Stimulated activated CD4-positive, alpha-beta T cell treated with anti-CD3 and anti-CD28 coated beads, Interleukin-2, amount 100 ng/mL, for 24 hours (primary cell): ENCODE data around the gene CMC1.
"Not testable (repeated sequence)": the region's sequence is repeated elsewhere in the genome, so short reads cannot be mapped to it uniquely, and the experiment has no call there.

ENCODE experiments used
- DNase-seq, 2 donors: peaks; one replicate each; pipeline ENCODE4 v3.0.0-alpha.2; 2020

CMC1 gene, protein sequence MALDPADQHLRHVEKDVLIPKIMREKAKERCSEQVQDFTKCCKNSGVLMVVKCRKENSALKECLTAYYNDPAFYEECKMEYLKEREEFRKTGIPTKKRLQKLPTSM

DNA sequence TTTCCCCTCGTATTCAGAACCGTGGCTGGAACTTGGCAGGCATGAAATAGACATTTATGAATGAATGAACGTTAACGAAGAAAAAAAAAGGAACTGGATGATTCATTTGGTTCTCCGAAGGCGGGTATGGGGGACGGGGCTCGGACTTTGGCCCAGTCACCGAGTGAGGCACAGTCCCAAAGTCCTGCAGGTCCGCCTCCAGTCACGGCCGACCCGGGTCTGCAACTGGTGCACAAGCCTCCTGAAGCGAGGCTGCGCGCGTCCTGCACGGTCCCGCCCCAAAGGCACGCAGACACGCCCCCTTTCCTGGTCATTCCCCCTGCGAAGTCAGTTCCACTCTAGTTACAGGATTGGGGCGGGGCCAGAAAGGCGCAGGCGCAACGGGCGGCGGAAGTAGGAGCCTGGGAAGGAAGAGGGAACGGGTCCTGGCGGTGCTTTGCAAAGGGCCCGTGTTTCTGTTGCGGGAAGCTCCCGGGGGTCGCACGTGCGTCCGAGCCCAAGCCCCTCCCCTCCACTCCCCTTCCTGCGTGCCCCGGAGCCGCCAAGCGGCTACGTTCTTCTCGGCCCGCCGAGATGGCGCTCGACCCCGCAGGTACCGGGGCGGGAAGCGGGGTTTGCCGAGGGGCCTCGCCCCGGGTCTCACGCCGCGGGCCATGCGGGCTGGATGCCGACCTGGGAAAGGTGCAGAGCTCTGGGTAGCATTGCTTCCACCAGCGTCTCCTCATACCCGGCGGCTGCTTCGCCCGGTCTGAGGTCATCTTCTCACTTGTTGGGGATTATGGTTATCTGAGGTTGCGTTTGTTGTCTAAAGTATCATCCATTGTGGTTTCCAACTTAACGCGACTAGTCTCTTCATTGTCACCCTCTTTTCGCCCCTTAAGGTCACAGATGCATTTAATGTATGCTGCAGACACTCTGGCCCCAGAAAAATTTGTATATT lies at the start of gene CMC1:
Gene CMC1, plus strand, starts transcription at position 399 of the 940 bp plus-strand sequence. Its CDS starts 175 bp downstream, at position 574.
- peak; percentile 97 to 98 for DNase-seq

GRCh38 chr3:28198161-28198560 lies 43.3 kb upstream of the CMC1 start:
- DNase-seq: no peak

GRCh38 chr3:28198974-28199373 lies 42.4 kb upstream of the CMC1 start:
- DNase-seq: no peak

DNA sequence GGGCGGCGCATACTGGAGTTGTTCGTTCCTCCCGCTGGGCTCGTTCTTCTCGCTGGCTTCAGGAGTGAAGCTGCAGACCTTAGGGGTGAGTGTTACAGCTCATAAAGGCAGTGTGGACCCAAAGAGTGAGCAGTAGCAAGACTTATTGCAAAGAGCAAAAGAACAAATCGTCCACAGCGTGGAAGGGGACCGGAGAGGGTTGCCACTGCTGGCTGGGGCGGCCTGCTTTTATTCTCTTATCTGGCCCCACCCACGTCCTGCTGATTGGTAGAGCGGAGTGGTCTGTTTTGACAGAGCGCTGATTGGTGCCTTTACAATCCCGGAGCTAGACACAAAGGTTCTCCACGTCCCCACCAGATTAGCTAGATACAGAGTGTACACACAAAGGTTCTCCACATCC lies 41.8 kb upstream of the CMC1 start:
- DNase-seq: not testable (repeated sequence)

- DNase-seq: not testable (repeated sequence)
These were observed 41.0 kb upstream of the CMC1 start for GRCh38 chr3:28200366-28200848.

DNA sequence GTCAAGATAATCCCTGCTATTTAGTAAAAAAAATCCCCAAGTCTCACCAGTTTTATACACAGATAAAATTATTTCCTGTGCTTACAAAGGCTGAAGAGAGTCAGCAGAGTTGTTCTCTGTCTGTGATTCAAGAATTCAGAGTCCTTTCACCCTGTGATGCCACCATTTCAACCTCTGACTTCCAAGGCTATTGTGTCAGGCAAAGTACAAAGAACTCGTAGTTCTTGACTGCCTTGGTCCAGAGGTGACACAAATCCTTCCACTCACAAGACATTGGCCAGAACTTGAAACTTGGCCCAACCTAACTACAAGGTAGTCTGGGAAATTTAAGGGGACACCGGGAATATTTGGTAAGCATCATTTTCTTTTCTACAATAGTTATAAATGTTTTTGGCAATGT lies 34.9 kb upstream of the CMC1 start:
- no peak for DNase-seq

DNA sequence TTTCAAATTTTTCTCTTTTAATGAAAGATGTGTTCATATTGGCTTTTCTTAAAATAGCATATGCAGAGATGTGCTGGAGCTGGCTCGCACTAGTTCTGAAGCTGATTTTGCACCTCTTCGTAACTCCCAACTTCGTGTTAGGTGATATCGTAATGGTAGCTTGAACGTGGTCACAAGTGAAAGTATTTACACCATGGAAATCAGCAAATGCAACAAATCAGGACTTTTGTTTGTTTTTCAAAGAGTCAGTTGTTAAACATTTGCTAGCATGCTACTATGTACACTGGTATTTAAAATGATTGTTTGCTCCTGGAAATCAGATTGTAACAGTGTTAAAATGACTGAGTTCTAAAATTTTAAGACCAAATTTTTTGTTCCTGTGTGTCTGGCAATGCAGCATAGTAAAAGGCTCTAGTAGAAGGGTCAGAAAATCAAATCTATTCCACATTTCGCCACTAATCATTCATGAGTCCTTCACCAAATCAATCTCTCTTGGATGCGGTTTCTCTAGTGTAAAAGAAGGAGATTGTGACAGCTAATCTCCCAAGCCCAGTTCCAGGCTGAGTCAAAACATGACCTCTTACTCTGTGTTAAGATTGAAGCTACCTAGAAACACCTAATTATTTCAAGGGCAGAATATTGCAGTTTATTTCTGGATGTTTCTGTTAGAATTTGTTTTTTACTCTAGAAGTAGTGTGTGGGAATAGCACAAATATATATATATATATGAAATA lies 34.3 kb upstream of the CMC1 start:
- DNase-seq: no peak

DNA sequence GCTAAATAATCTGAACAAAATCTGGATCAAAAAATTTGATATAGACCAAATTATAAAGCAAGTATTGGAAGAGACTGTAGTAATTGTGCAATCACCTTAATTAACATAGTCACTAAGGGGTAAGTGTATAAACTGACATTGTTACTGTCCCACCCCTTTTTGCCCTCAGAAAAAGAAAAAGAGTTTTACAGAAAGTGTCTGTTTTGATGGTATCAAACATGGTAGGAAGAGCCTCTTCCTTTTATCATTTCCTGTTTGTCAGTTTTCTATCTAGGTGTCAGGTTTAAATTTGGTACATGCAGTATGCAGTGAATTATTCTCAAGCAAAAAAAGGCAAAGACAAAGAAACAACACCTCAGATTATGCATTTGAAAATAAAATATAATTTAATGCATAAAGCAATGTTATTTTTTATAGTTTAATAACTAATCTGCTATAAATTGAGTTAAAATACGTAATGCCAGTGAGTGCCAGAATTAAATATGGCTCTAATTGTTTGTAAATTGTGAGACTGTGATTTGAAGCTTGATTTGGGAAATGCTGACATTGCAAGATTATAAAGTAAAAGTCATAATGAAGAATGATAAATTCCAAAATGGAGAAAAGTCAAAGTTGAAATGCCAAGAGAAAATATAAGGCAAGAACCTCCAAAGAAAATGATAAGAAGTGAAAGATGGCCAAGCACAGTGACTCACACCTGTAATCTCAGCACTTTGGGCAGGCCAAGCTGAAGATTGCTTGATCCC lies 30.3 kb upstream of the CMC1 start:
- no peak for DNase-seq

- no peak for DNase-seq
These were observed 28.7 kb upstream of the CMC1 start for GRCh38 chr3:28212681-28213080.

GRCh38 chr3:28215407-28215806 lies 26.0 kb upstream of the CMC1 start:
- no peak for DNase-seq

DNA sequence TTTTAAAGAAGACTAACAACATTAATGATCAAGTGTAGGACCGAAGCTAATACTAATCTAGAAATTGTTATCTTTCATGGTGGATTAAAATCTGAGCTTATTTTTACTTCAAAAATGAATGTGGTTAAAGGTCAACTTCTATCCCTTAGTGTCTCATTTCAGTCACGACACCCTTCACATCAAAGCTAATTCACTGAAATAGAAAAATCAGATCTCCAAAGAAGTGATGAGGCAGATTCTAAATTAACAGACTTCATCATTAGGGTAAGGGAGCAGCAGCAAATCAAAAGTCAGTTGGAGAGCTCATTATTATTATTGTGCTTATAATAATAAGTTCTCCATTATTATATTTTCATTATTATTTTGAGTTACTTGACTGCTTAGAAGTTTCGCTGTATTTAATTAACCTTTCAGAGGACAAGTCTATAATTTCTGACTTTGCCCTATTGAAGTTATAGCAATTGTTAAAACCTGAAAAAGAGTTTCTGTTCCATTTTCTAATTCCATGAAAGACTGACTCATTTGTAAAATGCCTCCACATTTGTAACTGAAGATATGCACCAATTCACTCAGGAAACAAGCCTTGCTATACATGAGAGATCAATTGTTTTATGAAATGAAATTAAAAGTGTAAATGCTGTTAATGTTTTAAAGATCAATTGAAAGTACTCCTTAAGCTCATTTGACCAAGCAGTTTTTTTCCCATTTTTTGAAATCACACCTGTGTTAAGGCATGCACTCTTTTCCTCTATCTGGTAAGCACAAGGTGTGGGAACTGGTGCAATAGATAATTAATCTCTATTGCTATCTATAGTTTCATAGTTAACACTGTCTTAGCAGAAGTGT lies 23.1 kb upstream of the CMC1 start:
- no peak for DNase-seq

- no peak for DNase-seq
These were observed 22.6 kb upstream of the CMC1 start for GRCh38 chr3:28218917-28219198.

GRCh38 chr3:28224430-28224829 lies 17.0 kb upstream of the CMC1 start:
- peak in 1 of 2 donors; percentile 11 for DNase-seq

GRCh38 chr3:28226020-28226419 lies 15.4 kb upstream of the CMC1 start:
- no peak for DNase-seq

DNA sequence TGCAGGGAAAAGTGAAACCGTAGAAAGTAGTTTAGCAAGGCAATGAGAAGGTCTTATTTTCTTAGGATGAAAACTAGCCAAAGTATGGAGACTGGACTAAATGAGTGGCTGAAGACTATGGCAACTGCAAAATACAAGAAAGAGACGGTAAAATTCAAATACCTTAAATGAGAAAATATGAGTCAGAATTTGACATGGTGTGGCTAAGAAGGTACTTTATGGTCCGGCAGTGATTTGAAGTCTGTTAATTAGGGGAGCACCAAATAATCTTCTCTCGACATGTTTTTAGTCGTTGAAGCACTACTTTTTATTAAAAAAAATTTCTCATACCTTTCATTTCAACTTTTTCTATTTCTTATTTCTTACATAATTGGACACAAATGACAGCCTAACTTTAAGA lies 12.8 kb upstream of the CMC1 start:
- DNase-seq: no peak

GRCh38 chr3:28232659-28233058 lies 8.8 kb upstream of the CMC1 start:
- DNase-seq: no peak

GRCh38 chr3:28234454-28234853 lies 7.0 kb upstream of the CMC1 start:
- no peak for DNase-seq

GRCh38 chr3:28239108-28239507 lies 2.3 kb upstream of the CMC1 start:
- DNase-seq: no peak

DNA sequence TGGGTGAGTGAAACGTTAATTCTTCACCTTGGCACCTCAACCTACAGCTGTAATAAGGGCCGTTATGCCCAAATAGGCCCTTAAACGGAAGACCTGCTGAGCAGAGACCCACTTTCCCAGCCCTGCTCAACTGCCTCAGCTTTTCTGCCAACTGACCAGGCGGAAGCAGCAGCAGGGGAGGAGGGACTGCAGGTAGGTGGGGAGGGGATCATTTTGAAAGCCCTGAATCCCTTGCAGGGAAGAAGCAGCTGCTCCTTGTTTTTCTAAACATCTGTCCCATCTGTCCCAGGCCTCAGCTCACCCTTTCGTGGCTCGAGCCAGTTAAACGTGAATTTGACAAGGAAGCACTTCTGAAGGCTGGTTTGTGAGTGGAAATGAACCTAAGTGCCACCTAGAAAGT lies 978 bp upstream of the CMC1 start:
- no peak for DNase-seq

GRCh38 chr3:28242519-28242918 lies 1.1 kb downstream of the CMC1 start:
- no peak for DNase-seq

DNA sequence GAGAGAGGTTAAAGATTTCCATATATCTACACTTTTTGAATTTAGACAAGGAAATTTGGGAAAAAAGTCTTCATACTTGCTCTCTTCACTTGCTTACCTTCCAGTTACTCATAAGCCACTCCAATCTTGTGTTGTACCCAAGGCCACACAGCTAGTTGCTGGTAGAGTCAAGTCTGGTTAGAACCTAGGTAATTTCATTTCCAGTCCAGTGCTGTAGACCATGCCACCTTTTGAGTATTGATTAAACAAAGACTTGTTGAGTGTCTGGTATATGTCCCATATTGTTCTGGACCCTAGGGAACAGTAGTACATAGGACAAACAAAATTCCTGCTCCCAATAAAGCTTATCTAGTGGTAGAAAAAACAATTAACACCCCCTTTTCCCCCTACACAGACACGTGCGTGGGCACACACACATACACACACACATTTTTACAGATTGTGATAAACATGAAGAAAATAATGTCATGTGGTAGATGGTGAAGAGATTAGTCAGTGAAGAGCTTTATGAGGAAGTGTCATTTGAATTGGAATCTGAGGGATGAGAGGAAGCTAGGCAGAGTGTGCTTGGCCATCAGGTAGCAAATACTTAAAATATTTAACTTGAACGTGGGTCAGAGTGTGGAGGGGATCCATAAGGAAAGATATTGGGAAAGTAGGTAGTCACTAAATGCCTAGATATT lies 2.1 kb downstream of the CMC1 start:
- no peak for DNase-seq

GRCh38 chr3:28244491-28244890 lies 3.1 kb downstream of the CMC1 start:
- DNase-seq: no peak
